Nephron progenitor cell (in vitro differentiated cells): ENCODE measurements around the gene SH3BP5.

ENCODE experiments used
- DNase-seq: peaks from one replicate; pipeline ENCODE4 v3.0.0; 2021
- H3K27ac Mint-ChIP-seq: 2 replicates; pipeline ENCODE4 v1.8.0; 2021; ENCODE audit warnings: mild to moderate bottlenecking, moderate library complexity, mixed read lengths
- H3K27me3 Mint-ChIP-seq: 2 replicates; pipeline ENCODE4 v1.8.0; 2021; ENCODE audit warnings: mild to moderate bottlenecking, low read depth, mixed read lengths; ENCODE audit not compliant: poor library complexity
- H3K36me3 Mint-ChIP-seq: 2 replicates; pipeline ENCODE4 v1.8.0; 2021; ENCODE audit warnings: low read depth, mixed read lengths
- H3K4me1 Mint-ChIP-seq: 2 replicates; pipeline ENCODE4 v1.8.0; 2021; ENCODE audit warnings: mixed read lengths
- H3K4me3 Mint-ChIP-seq: 2 replicates; pipeline ENCODE4 v1.8.0; 2021; ENCODE audit warnings: mild to moderate bottlenecking, moderate library complexity, mixed read lengths
- H3K9me3 Mint-ChIP-seq: 2 replicates; pipeline ENCODE4 v1.8.0; 2021; ENCODE audit warnings: mild to moderate bottlenecking, moderate library complexity, mixed read lengths
- TF ChIP-seq, protein P1 (sequence below): fragments of 200-600 bp; sonication (generic); IDR thresholded peaks from 2 replicates; pipeline ENCODE4 v1.5.0; 2021; ENCODE audit warnings: antibody characterized with exemption

SH3BP5 gene

DNA sequence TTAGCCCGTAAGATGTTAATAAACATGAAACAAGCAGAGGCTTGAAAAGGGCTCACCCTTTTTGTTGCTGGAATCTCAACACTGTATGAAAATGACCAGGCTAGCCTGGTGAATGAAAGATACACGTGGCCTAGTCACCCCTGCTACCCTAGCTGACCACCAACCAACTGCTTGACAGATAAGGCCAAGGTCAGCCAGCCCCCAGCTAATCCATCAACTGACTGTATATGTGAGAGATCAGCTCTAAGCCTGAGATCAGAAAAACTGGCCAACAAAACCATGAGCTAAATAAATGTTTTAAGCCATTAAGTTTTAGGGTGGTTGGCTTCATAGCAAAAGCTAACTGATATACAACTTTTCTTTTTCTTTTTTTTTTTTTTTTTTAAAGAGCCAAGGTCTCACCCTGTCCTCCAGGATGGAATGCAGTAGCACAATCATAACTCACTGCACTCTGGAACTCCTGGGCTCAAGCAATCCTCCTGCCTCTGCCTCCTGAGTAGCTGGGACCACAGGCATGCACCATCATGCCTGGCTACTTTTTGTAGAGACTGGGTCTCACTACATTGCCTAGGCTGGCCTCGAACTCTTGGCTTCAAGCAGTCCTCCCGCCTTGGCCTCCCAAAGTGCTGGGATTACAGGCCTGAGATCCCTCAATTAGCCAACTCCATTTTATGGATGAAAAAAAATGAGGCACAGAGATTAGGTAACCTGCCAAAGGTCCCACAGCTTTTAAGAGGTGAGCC, 34.6 kb downstream of the SH3BP5 start:
- no peaks in the 10 kb centered on the region for H3K9me3 Mint-ChIP-seq
- H3K27ac Mint-ChIP-seq = no peak overlapping the region
- peaks cover 13% of the 10 kb centered on the region for H3K4me1 Mint-ChIP-seq
- H3K27me3 Mint-ChIP-seq = peaks cover 12% of the 10 kb centered on the region
- no peak for DNase-seq
- TF ChIP-seq, protein P1, sequence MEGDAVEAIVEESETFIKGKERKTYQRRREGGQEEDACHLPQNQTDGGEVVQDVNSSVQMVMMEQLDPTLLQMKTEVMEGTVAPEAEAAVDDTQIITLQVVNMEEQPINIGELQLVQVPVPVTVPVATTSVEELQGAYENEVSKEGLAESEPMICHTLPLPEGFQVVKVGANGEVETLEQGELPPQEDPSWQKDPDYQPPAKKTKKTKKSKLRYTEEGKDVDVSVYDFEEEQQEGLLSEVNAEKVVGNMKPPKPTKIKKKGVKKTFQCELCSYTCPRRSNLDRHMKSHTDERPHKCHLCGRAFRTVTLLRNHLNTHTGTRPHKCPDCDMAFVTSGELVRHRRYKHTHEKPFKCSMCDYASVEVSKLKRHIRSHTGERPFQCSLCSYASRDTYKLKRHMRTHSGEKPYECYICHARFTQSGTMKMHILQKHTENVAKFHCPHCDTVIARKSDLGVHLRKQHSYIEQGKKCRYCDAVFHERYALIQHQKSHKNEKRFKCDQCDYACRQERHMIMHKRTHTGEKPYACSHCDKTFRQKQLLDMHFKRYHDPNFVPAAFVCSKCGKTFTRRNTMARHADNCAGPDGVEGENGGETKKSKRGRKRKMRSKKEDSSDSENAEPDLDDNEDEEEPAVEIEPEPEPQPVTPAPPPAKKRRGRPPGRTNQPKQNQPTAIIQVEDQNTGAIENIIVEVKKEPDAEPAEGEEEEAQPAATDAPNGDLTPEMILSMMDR = no peak
- H3K36me3 Mint-ChIP-seq = peaks cover 20% of the 10 kb centered on the region
- no peak overlapping the region for H3K4me3 Mint-ChIP-seq

DNA sequence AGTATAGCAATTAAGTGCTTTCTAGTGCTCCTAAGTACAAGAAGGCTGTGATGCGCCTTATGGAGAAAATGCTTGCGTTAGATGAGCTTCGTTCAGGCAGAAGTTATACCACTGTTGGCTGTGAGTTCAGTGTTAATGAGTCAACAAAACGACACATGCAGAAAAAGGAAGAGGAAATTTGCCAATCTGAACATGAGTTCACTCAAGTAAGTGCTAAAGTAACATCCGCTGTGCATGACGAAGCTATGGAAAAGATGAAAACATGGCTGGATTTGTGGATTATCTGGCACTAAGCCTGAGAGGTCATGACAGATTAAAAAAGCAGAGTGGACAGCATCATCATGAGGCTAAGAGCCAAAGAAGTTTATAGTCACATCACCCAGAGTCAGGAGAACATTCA, 36.9 kb downstream of the SH3BP5 start:
- H3K27ac Mint-ChIP-seq = no peak overlapping the region
- peaks cover 9% of the 10 kb centered on the region for H3K36me3 Mint-ChIP-seq
- H3K27me3 Mint-ChIP-seq = peaks cover 10% of the 10 kb centered on the region
- no peaks in the 10 kb centered on the region for H3K9me3 Mint-ChIP-seq
- no peak for DNase-seq
- TF ChIP-seq, protein P1 = no peak
- peaks cover 24% of the 10 kb centered on the region for H3K4me1 Mint-ChIP-seq
- H3K4me3 Mint-ChIP-seq = no peak overlapping the region

DNA sequence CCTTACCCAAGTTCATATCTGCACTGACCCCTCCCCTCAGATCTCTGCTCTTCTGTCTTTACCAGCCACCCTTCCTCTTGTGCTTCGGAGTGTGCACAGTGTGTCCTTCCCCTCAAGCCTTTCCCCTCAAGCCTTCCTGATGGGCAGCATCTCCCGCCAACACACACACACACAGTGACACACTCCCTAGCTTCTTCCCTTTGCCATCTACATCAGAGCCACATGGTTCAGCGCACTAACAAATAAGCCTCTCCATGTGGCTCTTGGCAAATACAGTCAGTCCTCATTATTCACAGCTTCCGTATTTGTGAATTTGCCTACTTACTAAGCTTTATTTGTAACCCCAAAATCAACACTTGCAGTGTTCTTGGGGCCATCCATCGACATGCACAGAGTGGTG, 37.5 kb downstream of the SH3BP5 start:
- no peak for DNase-seq
- H3K27ac Mint-ChIP-seq = no peak overlapping the region
- peaks cover 10% of the 10 kb centered on the region for H3K27me3 Mint-ChIP-seq
- peaks cover 24% of the 10 kb centered on the region for H3K4me1 Mint-ChIP-seq
- H3K36me3 Mint-ChIP-seq = peaks cover 9% of the 10 kb centered on the region
- H3K9me3 Mint-ChIP-seq = no peaks in the 10 kb centered on the region
- no peak overlapping the region for H3K4me3 Mint-ChIP-seq
- TF ChIP-seq, protein P1 = no peak

DNA sequence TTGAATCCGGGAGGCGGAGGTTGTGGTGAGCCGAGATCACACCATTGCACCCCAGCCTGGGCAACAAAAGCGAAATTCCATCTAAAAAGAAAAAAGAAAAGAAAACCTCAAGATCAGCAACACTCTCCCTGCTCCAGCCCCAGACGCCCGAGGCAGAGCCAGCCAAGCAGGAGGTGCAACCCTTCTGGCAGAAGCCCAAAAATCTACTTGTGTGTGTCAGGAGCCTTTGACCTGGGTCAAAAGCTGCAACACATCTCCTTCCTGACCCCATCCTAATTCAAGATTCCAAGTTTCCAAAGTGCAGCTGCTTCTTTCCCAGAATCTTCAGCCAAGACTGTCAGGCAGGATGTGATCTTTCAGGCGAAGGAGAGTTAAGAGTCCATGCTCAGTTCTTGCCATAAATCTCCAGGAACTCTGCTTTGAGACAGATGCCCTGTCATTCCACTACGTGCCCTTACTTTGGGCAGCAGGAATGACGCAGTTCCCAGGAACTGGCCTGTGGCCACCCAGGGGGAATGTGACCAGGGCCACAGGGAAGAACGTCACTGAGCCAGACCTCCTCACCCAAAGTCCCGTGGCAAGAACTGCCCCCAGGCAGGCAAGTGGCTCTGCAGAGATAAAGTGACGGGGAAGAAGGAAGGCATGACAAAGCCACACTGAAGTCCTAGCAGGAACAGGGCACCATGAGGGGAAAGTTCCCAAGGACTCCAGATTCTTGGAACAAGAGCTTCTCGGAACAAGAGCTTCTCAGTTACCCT, 39.4 kb downstream of the SH3BP5 start:
- Mint-ChIP-seq H3K4me3 (no peak overlapping the region), H3K27me3 (peaks cover 14% of the 10 kb centered on the region), H3K4me1 (peaks cover 24% of the 10 kb centered on the region), H3K36me3 (peaks cover 9% of the 10 kb centered on the region), H3K9me3 (no peaks in the 10 kb centered on the region), H3K27ac (peak overlapping the region; percentile 21)
- TF ChIP-seq, protein P1 = no peak
- DNase-seq = peak; percentile 27

DNA sequence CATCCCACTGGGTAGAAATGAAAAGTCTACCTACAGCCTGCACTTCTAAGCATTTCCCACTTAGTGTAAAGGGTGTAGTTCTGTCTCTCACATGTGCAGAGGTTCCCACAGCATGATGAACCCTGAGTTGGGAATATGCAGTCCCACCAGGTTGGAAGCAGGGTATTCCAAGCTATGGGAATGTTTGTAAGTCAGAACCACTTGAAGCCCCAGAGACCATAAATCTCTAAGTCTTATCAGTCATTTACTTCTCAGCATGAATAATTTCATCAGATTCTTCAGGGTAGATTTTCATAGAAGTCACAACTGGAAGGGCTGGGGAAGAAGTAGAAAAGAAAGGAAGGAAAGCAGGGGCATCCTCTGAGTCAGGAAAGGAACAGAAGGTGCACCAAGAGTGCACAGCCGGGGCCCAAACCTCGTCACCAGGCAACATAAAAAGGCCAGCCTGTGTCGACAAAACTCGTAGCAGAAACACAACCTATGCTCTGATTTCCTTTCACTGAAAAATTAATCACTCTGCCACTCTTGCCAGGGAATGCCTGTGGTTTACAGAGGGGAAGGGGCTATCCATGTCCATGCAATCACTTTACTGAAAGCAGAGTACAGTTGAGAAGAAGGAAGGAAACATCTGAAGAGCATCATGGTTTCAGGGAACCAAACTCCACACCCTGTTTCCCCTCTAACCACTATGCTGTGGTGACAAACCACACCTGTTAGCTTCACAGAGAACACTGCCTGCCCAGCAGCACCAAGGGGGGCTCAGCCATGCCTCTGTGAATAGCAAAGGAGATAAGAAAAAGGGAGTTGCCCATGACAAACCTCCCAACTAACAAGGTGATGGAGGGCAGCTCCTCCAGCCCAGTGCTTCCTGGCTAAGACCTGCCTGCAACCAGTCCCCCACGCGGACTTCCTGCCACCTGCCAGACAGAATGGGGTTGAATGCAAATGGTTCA, 40.5 kb downstream of the SH3BP5 start:
- Mint-ChIP-seq H3K4me3 (no peak overlapping the region), H3K4me1 (peaks cover 24% of the 10 kb centered on the region), H3K36me3 (peaks cover 9% of the 10 kb centered on the region), H3K27ac (no peak overlapping the region), H3K27me3 (peaks cover 11% of the 10 kb centered on the region), H3K9me3 (no peaks in the 10 kb centered on the region)
- DNase-seq = no peak
- TF ChIP-seq, protein P1 = no peak
